ENCODE measurements around the gene CUL1. TPM values are rescaled to one million over a fixed set of nuclear protein-coding genes. Genes with fewer than 3 reads are reported as not detected.
"Not testable (repeated sequence)": the region's sequence is repeated elsewhere in the genome, so short reads cannot be mapped to it uniquely, and the experiment has no call there.

CUL1 gene
- total RNA-seq, 1 donor from 2014 or later, result 62.8 TPM

- no peak for DNase-seq (ENCODE audit: low spot score in 2 of 2)
- FAIRE-seq, result no peak
These were observed 1.9 kb upstream of the CUL1 start for GRCh38 chr7:148696787-148697186.

- DNase-seq (ENCODE audit: low spot score in 2 of 2) (peak in 1 of 2 donors; percentile 21), FAIRE-seq (no peak)
These were observed 1.3 kb upstream of the CUL1 start for GRCh38 chr7:148697256-148698006.

GRCh38 chr7:148698007-148698396 lies 701 bp upstream of the CUL1 start:
- FAIRE-seq (no peak), DNase-seq (ENCODE audit: low spot score in 2 of 2) (no peak)

GRCh38 chr7:148699024-148699781 lies 500 bp downstream of the CUL1 start:
- FAIRE-seq, result no peak
- peak; percentile 36 to 52 for DNase-seq (ENCODE audit: low spot score in 2 of 2)

GRCh38 chr7:148699782-148700629 lies 1.3 kb downstream of the CUL1 start:
- DNase-seq (ENCODE audit: low spot score in 2 of 2) (no peak), FAIRE-seq (no peak)

GRCh38 chr7:148700661-148701064 lies 2.0 kb downstream of the CUL1 start:
- DNase-seq (ENCODE audit: low spot score in 2 of 2) (no peak), FAIRE-seq (no peak)

- no peak for FAIRE-seq
These were observed 2.7 kb downstream of the CUL1 start for GRCh38 chr7:148701414-148701813.

GRCh38 chr7:148702876-148703670 lies 4.4 kb downstream of the CUL1 start:
- FAIRE-seq (no peak), DNase-seq (ENCODE audit: low spot score in 2 of 2) (no peak)

More at GRCh38 chr7:148701414-148701813, 2.7 kb downstream of the CUL1 start:
- no peak for DNase-seq (ENCODE audit: low spot score in 2 of 2)

GRCh38 chr7:148703671-148703962 lies 4.9 kb downstream of the CUL1 start:
- not testable (repeated sequence) for DNase-seq (ENCODE audit: low spot score in 2 of 2); FAIRE-seq

GRCh38 chr7:148704189-148704588 lies 5.5 kb downstream of the CUL1 start:
- FAIRE-seq (no peak), DNase-seq (ENCODE audit: low spot score in 2 of 2) (no peak)

- no peak for DNase-seq (ENCODE audit: low spot score in 2 of 2)
- FAIRE-seq, result no peak
These were observed 6.3 kb downstream of the CUL1 start for GRCh38 chr7:148704970-148705369.

GRCh38 chr7:148706368-148706767 lies 7.7 kb downstream of the CUL1 start:
- DNase-seq (ENCODE audit: low spot score in 2 of 2) (no peak), FAIRE-seq (no peak)

GRCh38 chr7:148708026-148708885 lies 9.6 kb downstream of the CUL1 start:
- DNase-seq (ENCODE audit: low spot score in 2 of 2) (no peak), FAIRE-seq (no peak)

- DNase-seq (ENCODE audit: low spot score in 2 of 2) (no peak), FAIRE-seq (no peak)
These were observed 10.3 kb downstream of the CUL1 start for GRCh38 chr7:148709014-148709413.

GRCh38 chr7:148710426-148710825 lies 11.7 kb downstream of the CUL1 start:
- DNase-seq (ENCODE audit: low spot score in 2 of 2); FAIRE-seq: not testable (repeated sequence)

GRCh38 chr7:148711191-148712102 lies 12.7 kb downstream of the CUL1 start:
- FAIRE-seq, result no peak
- no peak for DNase-seq (ENCODE audit: low spot score in 2 of 2)

GRCh38 chr7:148712678-148713329 lies 14.1 kb downstream of the CUL1 start:
- FAIRE-seq (no peak), DNase-seq (ENCODE audit: low spot score in 2 of 2) (no peak)

- FAIRE-seq, result no peak
- no peak for DNase-seq (ENCODE audit: low spot score in 2 of 2)
These were observed 15.8 kb downstream of the CUL1 start for GRCh38 chr7:148714498-148714897.
